Left ventricle myocardium superior (tissue), 1 donor: ENCODE measurements around the gene TIPIN. TPM values are rescaled to one million over a fixed set of nuclear protein-coding genes. Genes with fewer than 3 reads are reported as not detected.
"Not testable (repeated sequence)": the region's sequence is repeated elsewhere in the genome, so short reads cannot be mapped to it uniquely, and the experiment has no call there.

Source experiments
- ATAC-seq: fragments of 200-7000 bp; cut with Tn5 transposase; one replicate; pipeline ENCODE4 v1.9.1; 2020; ENCODE audit warnings: mild to moderate bottlenecking, moderate library complexity
- DNase-seq: peaks from one replicate; pipeline ENCODE4 v3.0.0-alpha.2; 2020
- intact Hi-C: fragments of 100-400 bp; cut with micrococcal nuclease; formaldehyde crosslinking; loops from one replicate; pipeline ENCODE4 v1.11.0; 2022
- long read RNA-seq: library from polyadenylated mRNA; unstranded; transcript quantifications from one replicate; pipeline ENCODE4 v2.0.0, GENCODE V29; 2021
- total RNA-seq: library from RNA; stranded (reverse); fragmentation: NEBNext Ultra II Directional; extraction: Animal tissue kit (Norgen Biotek cat#: 25700); gene quantifications from one replicate; pipeline ENCODE4 v1.2.1, GENCODE V29; 2021
- donor health status: DM: no; HTN: yes; CAD: no; lungs with severe emphysema.

TIPIN gene, protein sequence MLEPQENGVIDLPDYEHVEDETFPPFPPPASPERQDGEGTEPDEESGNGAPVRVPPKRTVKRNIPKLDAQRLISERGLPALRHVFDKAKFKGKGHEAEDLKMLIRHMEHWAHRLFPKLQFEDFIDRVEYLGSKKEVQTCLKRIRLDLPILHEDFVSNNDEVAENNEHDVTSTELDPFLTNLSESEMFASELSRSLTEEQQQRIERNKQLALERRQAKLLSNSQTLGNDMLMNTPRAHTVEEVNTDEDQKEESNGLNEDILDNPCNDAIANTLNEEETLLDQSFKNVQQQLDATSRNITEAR
- 4.0 TPM for total RNA-seq
- long read RNA-seq, partial matches to known transcripts: 0 of 5 reads
- long read RNA-seq, other reads (novel, unspliced or antisense): 5 of 5 reads

DNA sequence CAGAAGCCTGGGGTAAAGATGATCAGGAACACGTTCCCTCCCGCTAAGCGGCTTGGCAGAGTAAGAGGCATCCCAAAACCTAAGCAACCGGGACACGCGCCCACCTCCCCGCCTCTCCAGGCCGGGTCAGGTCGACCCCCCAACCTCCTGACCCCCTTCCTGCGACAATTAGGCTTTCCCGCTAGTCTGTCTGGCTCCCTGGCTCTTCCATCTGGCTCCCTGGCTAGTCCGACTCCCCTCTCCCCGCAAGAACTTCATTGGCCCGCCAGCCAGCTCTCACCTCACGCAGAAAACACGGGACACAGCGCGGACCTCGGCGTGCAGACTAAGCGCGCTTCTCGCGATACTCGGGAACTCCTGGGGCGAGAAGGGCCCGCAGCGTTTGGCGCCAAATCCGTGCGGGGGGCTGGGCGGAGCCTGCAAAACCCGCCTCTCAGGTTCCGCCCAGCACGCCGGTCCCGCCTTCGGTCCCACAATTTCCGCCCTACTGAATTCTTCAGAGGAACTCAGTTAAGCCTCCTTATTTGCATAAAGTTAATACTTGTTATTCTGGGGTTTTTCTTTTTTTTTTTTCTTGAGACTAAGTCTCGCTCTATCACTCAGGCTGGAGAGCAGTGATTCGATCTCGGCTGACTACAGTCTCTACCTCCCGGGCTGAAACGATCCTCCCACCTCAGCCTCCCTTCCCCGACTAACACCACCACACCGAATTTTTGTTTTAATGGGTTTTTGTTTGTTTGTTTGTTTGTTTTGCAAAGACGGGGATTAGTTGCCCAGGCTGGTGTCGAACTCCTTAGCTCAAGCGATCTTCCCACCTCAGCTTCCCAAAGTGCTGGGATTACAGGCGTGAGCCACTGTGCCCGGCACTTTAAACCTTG, at the start of gene TIPIN:
TIPIN (minus strand) TSS at position 327 of the 878 bp plus-strand sequence. CDS start 3,738 bp downstream, outside the sequence.
- peak; percentile 97 for DNase-seq
- intact Hi-C loops: no loop called here
- ATAC-seq: peak; percentile 100

DNA sequence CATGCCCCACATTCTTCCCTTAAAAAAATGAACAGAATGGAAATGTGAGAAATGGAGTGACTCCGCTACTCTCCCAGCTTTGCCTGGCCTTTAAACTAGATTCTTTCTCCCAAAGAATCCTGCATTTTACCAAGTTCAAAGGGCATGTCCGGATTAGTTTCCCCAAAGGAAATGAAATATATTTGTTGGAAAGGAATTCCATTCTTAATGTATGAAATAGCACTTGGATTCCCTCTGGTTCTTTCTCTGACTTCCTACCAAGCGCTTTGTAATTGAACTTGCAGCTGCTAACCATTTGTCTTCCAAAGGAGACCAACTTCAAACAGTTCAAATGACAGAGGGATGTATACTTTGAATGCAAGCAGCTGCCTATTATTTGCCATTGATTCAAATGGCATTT, 49.1 kb upstream of the TIPIN start:
- DNase-seq: no peak
- intact Hi-C loops: no loop called here
- ATAC-seq: no peak

DNA sequence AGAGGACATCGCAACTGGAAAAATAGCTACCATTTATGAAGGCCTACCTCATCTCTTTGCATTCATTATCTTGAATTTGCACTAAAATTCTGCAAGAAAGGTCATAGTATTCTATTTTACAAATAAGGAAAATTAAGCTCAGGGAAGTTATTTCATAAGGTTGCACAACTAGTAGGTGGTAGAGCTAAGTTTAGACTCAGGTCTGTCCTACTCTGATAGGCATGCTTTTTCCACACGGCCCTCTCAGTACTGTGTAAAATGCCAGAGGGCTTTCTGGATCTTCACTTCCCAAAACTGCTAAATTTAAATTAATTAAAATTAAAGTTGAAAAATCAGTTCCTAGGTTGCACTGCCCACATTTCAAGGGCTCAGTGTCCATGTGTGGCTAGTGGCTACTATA, 48.5 kb upstream of the TIPIN start:
- DNase-seq (no peak), ATAC-seq (peak; percentile 82)
- intact Hi-C loops: no loop called here

DNA sequence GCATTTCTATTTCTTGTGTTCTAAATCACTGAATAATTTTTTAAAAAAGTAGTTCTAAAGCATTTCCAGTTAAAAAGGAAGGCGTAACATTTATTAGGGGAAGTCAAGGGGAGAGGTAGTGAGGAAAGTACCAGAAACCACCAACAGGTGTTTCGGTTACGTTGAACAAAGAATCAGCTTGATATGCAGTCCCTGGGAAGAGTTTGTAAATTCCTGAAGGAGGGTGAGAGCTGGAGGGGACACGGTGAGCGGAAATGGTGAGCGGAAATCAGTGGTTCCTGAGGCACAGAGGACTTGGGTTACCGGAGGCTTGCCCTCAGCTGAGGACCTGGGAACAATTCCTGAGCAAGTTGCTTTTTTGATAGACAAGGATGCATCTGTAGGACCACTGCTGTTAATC, 48.0 kb upstream of the TIPIN start:
- peak; percentile 19 for ATAC-seq
- intact Hi-C loops: no loop called here
- DNase-seq: no peak

DNA sequence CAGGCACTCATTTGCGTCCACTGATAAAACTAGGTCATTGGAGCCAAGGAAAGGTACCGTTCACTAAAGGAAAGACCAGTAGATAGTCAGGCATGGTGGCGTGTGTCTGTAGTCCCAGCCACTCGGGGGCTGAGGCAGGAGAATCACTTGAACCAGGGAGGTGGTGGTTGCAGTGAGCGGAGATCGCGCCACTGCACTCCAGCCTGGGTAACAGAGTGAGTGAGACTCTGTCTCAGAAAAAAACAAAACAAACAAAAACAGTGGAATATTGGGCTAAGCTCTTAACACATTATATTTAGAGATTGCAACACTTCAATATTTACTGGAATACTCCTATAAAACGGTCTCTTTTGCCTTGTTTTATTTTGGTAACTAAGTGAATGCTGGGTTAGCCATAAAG, 47.6 kb upstream of the TIPIN start:
- intact Hi-C loops: no loop called here
- no peak for DNase-seq
- no peak for ATAC-seq

DNA sequence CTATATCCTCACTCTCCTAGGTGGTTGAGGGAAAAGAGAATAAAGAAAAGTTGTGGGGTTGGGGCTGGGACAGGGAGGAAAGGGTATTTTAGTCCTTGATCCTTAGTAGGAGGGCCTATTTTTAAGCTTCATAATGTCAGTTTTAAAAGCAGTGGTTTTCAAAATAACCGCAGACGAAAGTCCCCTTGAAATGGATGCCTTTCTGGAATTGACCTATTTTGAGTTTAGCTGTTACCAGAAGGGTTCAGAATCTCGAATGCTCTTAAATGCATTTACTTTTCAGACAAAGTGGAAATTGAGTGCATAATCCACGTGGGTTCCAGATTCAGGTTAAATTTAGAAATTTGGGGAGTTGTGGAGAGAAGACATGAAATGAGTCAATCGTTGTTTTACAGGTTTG, 46.8 kb upstream of the TIPIN start:
- ATAC-seq: no peak
- no peak for DNase-seq
- intact Hi-C loops: no loop called here

DNA sequence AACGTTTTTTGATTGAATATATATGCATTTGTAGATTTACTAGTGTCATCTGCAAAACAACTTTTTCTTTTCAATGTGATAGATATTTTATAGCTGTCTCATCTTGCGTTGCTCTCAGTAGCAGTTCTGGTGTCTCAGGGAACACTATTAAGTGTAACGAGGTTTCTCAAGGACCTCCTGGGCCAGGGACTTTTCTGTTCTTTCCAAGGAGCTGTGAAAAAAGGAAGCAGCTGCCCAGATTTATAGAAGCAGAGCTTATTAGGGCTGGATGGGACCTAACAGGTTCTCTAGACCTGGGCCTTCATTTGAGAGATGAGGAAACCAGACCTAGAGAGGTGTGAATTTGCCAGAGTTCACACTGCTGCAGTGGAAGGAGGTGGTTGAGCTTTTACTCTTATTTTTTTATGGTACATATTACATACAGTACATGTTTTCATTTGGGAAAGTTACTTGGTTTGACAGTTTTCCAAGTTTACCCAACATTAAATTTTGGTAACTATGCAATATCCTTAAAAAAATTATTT, 46.3 kb upstream of the TIPIN start:
- intact Hi-C loops: no loop called here
- DNase-seq: no peak
- ATAC-seq: no peak

DNA sequence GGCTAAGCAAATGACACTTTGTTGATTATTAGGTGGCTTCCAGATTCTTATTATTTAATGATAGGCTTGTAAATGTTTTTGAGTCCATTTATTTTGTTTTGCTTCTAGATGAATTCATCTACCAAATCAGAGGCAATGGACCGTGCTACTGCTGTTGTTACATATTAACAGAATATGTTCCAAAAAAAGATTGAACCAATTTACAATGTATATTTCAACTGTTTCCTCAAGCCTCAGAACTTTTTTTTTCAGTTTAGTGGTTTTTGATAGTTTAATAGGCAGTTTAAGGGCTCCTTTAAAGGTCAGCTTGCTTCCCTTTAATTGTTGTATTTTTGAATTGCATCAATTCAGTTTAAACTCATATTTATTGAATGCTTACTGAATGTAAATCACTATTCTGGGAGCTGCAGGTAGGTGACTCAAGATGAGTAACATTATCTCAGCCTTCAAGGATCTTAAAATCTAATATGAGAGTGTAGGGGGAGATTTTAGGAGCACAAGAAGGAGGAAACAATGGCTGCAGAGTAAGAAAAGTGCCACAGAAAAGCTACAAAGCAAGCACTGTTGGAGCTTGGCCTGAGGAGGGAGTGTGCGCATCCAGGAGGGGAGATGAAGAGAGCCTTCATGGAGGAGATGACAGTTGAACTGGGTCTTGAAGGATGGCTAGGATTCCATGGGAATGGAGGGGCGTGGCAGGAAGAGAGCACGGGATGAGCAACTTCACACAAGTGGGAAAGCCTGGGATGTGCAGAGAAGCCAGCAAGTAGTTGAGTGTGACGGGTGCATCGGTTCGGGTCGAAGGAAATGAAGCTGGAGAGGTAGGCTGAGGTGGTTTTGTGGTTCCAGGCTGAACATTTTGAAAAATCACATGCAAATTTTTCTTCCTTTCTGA, 44.9 kb upstream of the TIPIN start:
- no peak for DNase-seq
- ATAC-seq: no peak
- intact Hi-C loops: no loop called here

DNA sequence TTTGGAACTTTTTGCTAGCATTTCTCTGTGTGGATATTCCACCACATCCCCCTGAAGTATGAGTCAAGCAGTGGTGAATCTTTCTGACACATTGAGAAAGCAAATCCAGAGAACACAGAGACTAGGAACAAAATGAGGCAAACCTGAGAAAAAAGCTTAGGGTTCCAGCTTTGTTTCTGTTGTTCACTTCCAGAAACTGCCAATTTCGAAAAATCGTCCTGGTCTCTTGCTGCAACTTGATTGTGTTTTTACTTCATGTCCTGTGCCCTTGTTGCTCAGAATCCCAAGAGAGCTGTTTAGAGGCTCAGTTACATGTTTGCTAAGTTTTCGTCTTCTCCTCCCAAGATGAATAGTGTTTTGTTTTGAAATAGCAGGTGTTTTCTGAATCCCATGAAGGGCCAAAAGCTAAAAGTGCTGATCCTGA, 43.9 kb upstream of the TIPIN start:
- DNase-seq (no peak), ATAC-seq (no peak)
- intact Hi-C loops: no loop called here

DNA sequence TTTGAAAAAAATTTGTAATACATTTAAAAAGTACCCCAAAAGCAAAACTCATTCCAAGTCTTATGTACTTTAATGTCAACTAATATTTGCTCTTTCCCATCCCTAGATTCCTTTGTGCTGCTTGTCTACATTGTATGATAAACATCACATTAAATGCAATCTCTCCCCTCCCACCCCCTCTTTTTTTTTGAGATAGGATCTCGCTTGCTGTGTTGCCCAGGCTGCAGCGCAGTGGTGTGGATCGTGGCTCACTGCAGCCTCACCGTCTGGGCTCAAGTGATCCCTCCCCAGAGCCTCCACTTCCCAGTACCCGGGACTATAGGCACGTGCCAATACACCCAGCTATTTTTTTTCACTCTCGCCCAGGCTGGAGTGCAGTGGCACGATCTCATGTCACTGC, 42.8 kb upstream of the TIPIN start:
- ATAC-seq: no peak
- no peak for DNase-seq
- intact Hi-C loops: no loop called here

DNA sequence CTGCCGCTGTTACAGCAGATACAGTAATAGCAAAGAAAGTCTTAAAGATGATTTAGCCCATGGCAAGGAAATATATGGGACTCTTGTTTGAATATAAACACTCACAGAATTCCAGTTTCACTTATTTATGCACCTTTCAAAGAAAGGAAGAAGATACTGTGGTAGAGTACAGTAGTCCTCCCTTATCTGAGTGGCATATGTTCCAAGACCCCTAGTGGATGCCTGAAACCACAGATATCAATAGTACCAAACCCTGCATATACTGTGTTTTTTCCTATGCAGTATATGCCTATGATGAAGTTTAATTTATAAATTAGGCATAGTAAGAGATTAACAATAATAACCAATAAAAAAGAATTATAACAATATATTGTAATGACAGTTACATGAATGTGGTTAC, 38.4 kb upstream of the TIPIN start:
- intact Hi-C loops: no loop called here
- ATAC-seq: no peak
- DNase-seq: no peak

DNA sequence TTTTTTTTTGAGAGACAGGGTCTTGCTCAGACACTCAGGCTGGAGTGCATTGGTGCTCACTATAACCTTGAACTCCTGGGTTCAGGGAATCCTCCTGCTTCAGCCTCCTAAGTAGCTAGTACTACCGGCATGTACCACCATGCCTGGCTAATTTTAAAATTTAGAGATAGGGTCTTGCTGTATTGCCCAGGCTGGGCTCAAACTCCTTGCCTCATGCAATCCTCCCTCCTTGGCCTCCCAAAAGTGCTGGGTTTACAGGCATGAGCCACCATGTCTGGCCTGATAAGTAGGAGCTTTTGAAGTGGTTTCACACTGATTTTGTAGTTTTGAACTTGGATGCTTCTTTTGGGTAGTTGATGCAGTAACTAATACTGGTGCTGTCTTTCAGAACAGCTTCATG, 38.0 kb upstream of the TIPIN start:
- DNase-seq (no peak), ATAC-seq (no peak)
- intact Hi-C loops: no loop called here

DNA sequence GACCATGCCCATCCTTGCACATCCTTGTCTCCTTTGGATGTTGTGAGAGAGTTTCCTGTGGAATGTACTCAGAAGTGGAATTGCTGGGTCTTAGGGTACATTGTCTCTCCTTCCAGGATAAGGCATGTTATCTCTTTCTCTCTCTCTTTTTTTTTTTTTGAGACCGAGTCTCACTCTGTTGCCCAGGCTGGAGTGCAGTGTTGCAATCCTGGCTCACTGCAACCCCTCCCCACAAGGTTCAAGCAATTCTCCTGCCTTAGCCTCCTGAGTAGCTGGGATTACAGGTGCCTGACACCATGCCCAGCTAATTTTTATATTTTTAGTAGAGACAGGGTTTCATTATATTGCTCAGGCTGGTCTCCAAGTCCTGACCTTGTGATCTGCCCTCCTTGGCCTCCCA, 36.6 kb upstream of the TIPIN start:
- DNase-seq, intact Hi-C loops, ATAC-seq: not testable (repeated sequence)

DNA sequence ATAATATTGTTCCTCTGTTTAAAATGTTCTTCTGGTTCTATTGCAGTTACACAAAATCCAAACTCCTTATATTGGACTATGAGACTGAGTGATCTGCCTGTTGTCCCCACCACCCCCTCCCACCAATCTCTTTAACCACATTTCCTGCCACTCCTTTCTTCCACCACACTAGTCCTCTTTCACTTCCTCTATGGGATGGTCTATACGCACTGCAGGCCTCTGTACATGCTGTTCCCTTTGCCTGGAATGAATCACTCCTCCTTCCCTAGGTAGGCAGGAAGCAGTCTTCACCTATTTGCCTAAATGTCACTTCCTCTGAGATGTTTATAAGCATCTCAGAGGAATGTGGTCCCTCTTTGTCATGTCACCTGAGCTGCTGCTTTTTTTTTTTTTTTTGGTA, 34.2 kb upstream of the TIPIN start:
- ATAC-seq: no peak
- intact Hi-C loops: no loop called here

DNA sequence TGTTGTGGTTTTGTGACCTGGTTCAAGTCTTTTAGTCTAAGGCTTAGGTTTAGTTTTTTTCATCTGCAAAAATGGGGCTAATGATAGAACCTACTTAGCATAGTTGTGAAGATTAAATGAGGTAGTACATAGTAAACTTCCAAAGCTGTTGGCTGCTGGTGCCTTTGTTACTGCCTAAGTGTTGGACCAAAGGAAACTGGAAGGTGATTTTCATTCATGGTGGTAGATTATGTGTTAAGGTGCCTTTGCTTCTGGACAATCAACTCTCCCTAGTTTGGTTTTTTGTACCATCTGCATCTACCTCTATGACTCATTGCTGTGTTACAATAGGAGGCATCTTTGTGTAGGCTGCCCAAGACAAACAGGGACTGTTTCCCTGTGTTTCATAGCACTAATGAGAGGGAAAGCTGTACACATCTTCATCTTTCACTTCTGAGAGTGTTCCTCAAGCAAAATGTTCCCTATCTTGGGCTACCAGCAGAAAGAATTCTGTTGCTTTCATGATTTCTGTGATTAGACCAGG, 33.4 kb upstream of the TIPIN start:
- intact Hi-C loops: loop anchor here (5.0 kb wide), 1 partner anchor 112 kb away; the partner anchor contains the start of gene RPL4
- no peak for ATAC-seq
- DNase-seq: no peak

More for the DNA sequence above, 34.2 kb upstream of the TIPIN start:
- DNase-seq: no peak

DNA sequence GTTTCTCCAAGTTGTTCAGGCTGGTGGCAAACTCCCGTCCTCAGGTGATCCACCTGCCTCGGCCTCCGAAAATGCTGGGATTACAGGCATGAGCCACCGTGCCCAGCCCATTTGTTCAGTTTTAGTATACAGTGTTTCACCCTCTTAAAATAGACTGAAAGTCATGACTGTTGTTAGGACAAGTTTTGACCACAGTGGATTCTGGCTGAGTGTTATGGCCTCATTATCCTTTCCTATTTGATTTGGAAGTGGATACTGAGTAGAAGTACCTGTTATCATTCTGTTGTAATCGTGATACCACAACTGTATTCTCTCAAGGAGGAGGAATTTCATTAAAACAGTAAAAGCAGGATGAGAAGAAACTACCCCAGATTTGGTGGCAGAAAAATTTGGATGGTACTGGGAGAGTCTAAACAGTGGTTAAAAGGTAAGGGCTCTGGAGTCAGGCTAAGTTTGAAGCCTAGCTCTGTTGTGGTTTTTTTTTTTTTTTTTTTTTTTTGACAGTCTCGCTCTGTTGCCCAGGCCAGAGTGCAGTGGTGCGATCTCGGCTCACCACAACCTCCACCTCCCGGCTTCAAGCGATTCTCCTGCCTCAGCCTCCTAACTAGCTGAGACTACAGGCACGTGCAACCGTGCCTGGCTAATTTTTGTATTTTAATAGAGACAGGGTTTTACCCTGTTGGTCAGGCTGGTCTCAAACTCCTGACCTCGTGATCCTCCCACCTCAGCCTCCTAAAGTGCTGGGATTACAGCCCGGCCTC, 32.8 kb upstream of the TIPIN start:
- ATAC-seq (no peak), DNase-seq (no peak)
- intact Hi-C loops: loop anchor here (5.0 kb wide), 1 partner anchor 113 kb away; the partner anchor contains the start of gene RPL4

DNA sequence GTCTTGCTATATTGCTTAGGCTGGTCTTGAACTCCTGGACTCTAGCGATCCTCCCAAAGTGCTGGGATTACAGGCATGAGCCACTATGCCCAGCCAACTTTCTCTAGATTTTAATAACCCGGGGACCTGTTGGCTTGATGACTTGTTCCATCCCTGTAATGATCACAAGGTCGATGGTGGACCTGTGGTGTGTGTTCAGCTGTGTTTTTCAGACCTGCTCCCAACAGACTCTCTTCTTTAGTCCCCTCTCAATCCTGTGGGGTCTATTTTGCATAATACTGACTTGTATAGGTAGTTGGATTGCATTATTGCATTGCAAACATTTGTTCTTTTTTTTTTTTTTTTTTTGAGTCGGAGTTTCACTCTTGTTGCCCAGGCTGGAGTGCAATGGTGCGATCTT, 32.1 kb upstream of the TIPIN start:
- no peak for ATAC-seq
- no peak for DNase-seq
- intact Hi-C loops: loop anchor here (5.0 kb wide), 1 partner anchor 114 kb away; the partner anchor contains the start of gene RPL4

DNA sequence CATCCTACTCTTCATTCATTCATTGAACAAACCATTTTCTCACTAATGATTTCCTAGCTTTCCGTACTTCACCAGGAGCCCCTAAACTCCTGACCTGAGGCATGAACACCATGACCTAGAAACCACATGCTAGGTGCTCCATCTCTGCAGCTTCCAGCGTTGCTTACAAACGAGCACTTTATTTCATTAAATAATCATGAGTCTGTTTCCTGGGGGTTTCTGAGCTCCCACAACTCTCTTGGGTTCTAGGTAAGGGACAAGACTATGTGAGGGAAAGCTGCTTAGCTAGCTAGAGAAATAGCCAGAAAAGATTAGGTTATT, 31.5 kb upstream of the TIPIN start:
- no peak for DNase-seq
- intact Hi-C loops: loop anchor here (5.0 kb wide), 1 partner anchor 114 kb away; the partner anchor contains the start of gene RPL4
- no peak for ATAC-seq
